HEK293T (cell line): Measurements from ENCODE around the gene SMIM34.
"Not testable (repeated sequence)": the region's sequence is repeated elsewhere in the genome, so short reads cannot be mapped to it uniquely, and the experiment has no call there.

Experiments used
- CTCF ChIA-PET: fragments of 350-600 bp; formaldehyde crosslinking; extraction: SDS; loops from one replicate; lab custom pipeline; 2021; ENCODE audit warnings: antibody characterized with exemption, inconsistent platforms; lab: Yijun Ruan, JAX
- POLR2A ChIA-PET: fragments of 350-600 bp; formaldehyde crosslinking; extraction: SDS; loops from one replicate; lab custom pipeline; 2020; ENCODE audit warnings: antibody characterized with exemption, inconsistent platforms; lab: Yijun Ruan, JAX
- DNase-seq: peaks from one replicate; pipeline ENCODE4 v3.0.0; 2012; ENCODE audit warnings: mixed read lengths; ENCODE audit errors: extremely low spot score

Gene SMIM34, protein sequence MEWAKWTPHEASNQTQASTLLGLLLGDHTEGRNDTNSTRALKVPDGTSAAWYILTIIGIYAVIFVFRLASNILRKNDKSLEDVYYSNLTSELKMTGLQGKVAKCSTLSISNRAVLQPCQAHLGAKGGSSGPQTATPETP

DNA sequence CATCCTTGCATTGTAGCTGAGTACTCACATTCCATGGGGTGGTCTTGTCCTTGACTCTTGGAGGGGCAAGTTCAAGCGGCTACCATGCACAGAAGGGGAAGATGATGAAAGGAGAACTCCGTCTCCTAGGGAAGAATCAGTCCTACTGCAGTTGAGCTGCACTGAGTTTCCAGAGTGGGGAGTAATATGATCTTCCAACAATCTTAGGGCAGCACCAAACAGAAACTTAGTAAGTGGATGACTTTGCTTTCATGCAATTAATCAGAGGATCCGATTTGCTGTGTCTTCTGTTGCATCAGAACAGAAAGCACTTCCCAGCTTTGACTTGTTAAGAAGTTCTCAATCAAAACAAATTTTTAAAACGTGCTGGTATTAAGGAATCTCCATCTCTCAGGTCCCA is at the start of gene SMIM34:
Gene SMIM34 (minus strand): TSS at position 147 of the 400 bp plus-strand sequence. CDS start 112 bp downstream, at position 35.
- POLR2A ChIA-PET, DNase-seq, CTCF ChIA-PET: not testable (repeated sequence)

DNA sequence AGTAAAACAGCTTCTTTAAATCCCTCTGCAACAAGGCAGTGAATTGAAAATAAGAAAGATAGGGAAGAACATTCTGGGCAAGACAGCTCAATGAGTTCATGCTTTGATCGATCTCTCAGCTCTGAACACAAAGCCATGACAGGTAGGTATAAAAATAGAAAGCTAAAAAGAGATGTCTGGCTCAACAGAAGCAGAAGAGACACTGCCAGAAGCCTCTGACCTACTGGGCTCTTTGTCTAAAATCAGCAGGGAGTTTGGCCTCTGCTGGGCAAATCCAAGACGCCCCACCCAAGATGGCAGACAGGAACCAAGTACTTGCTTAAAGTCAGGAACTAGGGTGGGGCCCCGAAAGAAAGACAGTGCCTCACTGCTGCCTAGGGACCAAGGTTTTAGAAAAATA is 43.6 kb upstream of the SMIM34 start:
- POLR2A ChIA-PET, CTCF ChIA-PET, DNase-seq: not testable (repeated sequence)

DNA sequence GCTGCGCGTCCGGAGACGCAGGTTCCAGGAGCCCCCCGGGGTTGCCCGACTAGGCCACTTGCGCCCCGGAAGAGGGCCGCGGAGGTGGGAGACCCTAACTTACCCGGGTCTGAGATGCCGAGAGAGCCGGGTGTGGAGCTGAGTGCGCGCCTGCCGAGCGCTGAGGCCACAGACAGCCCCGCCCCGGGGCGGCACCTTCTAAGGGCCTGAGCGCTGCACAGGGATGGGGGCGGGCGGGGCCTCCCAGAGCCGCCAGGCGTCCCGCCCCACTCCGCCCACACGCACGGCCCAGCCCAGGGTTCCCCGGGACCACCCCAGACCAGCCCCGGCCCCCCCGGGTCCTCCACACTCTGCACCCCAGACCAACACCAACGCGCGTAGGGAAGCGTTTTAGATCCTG is 35.7 kb upstream of the SMIM34 start:
- POLR2A ChIA-PET, CTCF ChIA-PET, DNase-seq: not testable (repeated sequence)

DNA sequence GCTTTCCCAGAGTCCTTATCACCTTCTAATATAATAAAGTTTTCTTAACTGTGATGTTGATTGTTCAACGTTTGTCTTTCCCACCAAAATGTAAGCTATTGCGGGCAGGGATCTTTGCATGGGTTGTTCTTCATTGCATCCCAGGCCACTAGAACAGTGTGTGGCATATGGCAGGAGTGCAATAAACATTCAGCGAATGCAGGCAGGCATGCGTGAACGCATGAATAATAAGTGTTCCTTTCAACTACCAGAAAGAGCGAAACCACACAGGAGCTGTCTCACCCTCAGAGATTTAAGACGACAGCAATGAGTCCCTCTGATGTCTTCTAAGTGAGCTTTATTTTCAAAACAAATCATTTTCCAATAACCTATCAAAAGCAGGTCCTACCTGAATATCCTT is 34.5 kb upstream of the SMIM34 start:
- CTCF ChIA-PET, POLR2A ChIA-PET, DNase-seq: not testable (repeated sequence)

DNA sequence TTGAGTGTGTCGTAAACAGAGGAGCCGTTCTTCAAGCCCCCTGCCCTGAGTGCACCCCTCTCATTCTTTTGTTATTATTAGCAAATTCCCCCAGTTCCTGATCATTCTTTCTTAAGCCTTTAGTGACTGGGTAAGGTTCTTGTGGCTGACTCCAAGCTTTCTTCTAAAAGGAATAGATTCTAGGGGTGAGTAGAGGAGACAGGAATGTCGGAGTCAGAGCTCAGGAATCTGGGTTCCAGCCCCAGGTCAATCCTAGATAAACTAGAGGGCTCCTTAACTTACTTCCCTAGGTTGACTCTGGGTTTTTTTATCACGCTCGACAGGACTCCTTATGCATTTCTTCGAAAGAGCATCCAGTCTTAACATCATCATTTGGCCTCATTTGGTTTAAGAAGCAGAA is 32.4 kb upstream of the SMIM34 start:
- POLR2A ChIA-PET, CTCF ChIA-PET, DNase-seq: not testable (repeated sequence)

DNA sequence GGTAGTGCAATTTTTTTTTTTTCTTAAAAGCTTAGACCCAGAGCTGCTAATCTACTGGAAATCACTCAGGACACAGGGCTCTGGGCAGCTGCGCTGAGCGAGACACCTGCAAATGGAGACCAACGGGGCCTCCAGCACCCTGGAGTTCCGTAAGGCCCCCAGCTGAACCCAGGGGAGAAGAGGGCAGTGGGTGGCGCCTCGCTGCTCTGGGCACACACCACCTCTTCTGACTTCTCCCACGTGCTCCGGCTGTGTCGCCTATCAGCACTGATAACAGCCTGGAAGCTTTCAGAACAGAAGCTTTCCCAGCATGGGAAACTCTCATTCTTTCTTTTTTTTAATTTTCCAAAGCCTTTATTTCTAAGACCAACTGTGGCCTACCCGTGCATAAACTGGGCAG is 31.9 kb upstream of the SMIM34 start:
- POLR2A ChIA-PET, CTCF ChIA-PET, DNase-seq: not testable (repeated sequence)

DNA sequence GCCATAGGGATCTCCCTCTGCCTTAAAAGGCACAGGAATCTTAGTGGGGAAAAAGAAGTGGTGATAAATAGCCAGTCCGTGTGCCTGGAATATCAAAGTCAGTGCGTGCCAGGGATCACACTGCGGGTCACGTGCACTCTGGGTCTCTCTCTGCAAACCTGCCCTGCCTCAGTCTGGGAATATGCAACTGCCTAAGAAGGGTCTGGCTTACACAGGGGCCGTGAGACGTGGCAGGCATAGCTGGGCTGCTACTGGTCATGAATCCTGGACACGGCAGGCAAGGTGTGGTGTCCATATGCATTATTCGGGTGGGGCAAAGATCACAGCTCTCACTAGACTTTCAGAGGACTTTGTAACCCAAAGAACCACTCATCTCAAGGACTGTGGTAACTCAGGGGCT is 23.3 kb upstream of the SMIM34 start:
- DNase-seq, CTCF ChIA-PET, POLR2A ChIA-PET: not testable (repeated sequence)

DNA sequence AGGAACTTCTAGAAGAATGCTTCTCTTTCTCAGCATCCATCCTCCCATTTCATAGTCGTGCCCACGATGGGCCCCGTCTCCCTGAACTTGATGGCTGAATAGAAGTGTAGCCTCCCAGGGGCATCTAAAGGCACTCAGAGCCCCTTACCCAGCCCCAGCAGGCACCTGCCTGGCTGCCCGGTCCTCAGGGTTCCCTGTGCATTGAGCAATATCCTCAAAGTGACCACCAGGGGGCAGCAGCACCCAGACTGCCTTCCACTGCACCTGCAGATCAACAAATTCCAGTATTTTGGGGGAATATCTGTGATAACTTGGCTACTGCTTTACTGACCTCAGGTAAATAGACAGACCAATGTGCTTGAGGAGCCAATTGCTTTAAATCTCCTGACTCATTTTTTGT is 19.7 kb upstream of the SMIM34 start:
- POLR2A ChIA-PET, DNase-seq, CTCF ChIA-PET: not testable (repeated sequence)

DNA sequence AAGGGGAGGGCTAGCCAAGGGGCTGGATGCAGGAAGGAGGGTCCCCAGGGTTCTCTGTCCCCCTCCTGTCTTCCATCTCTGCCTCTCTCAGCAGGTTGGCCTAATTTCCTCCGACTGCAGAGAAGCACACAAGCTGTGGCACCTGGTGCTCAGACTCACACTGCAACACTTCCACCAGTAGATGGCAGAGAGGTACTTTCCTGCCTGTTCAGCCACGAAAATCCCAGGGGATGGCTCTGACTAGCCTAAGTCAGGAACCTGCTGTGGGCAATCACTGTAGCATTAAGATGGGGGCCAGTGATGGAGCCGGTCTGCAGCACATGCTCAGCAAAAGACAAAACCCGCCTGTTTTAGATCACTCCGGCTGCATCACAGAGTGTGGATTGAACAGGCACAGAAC is 6.0 kb upstream of the SMIM34 start:
- CTCF ChIA-PET, DNase-seq, POLR2A ChIA-PET: not testable (repeated sequence)

DNA sequence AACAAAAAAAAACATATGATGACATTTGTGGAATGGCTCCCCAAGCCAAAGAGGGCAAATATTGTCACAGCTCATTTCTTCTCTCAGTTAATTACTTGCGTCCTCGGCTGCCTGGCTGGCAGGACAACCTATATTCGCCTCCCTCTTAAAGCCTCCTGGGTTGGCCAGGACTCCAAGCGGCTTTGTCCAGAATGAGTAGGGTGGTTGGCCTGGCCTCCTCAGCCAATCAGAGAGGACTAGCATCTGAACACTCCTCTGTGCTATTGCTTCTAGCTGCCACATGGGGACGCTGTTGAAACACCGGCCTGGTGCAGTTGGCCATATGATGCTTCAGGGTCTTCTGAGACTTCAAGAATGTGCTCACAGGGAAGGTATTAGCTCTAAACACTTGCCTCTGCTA is 4.7 kb upstream of the SMIM34 start:
- POLR2A ChIA-PET, CTCF ChIA-PET, DNase-seq: not testable (repeated sequence)

DNA sequence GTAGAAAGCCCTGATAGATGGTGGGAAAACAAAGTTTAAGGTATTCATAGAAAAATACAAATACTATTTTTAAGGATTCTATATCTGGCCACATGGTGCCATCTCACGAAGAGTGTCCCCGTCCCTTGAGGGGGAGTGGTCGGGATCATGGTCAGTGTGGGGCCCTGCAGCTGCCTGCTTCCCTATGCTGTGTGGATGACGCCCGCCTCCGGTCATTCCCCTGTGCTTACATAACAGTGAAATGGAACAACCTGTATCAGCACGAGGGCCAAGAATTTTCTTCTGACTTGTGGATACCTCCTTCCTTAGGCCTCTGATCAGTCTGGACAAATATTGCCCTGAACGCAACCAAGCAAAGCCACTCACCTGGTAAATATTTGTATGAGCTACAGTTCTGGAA is 3.6 kb upstream of the SMIM34 start:
- POLR2A ChIA-PET, DNase-seq, CTCF ChIA-PET: not testable (repeated sequence)

DNA sequence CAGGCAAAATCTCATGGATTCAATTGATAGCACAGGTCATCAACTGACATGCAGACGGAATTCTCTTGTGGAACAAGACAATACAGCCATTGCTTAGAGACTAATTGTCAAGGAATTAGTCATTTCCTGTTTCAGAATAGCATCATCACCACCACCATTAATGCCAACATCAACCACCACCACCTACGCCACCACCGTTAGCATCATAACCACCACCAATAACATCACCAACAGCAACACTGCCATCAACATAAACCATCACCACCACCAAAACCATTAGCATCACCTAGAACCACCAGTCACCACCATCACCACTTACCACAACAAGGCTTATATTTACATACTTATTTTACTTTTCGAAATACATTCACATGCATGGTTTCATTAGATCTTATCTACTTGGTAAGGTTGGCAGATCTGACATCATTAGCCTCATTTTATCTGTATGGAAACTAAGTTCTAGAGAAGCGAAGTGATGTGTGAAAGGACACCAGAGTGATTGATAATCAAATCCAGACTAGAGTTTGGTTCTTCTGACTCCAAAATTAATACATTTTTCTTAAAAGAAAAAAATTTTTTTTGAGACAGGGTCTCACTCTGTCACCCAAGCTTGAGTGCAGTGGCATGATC is 6.2 kb downstream of the SMIM34 start:
- POLR2A ChIA-PET, CTCF ChIA-PET: not testable (repeated sequence)

DNA sequence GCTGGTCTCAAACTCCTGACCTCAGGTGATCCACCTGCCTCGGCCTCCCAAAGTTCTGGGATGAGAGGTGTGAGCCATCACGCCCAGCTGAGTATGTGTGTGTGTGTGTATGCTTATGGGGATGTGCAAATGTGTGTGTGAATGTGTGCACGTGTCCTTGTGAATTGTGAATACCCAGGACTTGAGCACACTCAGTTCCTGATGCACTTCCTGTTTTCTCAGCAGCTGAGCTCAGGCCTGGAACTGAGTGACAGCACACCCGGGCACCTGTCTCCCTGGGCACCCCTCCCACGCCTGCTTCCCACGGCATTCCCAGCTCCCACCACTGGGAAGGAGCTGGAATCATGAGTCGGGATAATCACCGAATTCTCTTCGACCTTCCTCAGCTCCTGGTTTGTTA is 16.5 kb downstream of the SMIM34 start:
- POLR2A ChIA-PET, CTCF ChIA-PET: not testable (repeated sequence)

More for the DNA sequence above, 6.2 kb downstream of the SMIM34 start:
- not testable (repeated sequence) for DNase-seq

DNA sequence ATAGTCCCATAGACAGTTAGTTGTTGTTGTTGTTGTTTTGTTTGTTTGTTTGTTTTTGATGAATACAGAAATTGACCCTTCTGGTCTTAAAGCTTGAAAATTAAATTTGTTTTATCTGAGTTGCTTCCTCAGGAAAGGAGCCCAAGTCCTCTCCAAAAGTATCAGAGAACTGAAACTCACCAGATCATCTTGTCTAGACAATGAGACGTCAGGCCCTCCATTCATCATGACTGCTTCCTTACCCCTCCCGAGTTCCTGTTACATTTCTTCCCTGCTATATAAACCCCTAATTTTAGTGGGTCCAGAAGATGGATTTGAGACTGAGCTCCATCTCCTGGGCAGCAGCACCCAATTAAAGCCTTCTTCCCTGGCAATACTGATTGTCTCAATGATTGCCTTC is 17.1 kb downstream of the SMIM34 start:
- DNase-seq, POLR2A ChIA-PET, CTCF ChIA-PET: not testable (repeated sequence)

More for the DNA sequence above, 16.5 kb downstream of the SMIM34 start:
- DNase-seq = not testable (repeated sequence)

DNA sequence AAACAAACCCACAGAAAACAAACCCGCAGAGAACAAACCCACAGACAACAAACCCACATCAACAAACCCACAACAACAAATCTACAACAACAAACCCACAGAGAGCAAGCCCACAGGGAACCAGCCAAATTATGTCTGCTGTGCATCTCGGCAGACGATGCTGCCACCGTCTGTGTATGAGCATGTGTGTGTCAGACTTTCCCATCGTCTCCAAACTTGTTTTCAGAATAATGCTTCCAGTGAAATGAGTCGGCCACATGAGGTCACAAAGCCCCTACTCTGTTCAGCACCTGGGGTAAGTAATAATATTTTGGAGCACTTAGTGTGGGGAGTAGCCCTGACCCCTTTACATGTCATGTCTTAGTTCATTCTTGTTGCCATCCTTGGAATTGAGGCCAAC is 17.6 kb downstream of the SMIM34 start:
- DNase-seq, CTCF ChIA-PET, POLR2A ChIA-PET: not testable (repeated sequence)

DNA sequence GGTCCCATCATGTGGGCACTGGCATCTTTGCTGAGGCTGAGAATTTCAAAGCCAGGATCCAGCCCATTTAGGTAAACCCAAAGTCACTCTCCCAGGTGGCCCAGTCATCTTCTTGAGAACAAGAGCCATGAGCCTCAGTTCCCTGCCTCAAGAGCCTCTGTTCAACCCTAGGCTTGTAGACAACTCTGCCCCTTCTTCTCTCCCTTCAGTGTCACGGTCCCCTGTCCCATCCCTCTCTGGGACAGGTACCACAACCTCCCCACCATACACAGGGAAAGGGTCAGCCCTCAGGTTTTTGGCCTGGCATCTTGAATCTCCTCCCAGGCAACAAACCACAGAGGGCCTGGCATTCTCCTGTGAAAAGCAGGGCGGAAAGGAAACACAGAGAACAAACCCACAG is 18.1 kb downstream of the SMIM34 start:
- CTCF ChIA-PET, DNase-seq, POLR2A ChIA-PET: not testable (repeated sequence)

DNA sequence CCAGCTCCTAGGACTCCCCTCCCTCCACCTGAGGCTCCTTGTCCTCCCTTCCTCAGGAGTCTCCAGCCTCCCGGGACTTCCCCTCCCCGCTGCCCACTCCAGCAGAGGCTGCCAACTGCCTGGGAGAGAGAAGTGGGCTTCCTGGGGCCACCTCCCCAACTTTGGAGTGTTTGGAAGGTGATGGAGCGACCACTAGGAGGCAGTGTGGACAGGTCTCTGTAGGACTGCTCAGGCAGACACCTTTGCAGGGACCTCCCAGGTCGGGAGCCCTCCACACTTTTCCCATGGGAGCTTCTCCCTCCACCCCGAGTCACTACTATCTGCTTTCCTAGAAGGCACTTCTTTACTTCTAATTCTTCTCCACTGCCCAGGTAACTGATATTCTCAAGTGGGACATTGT is 19.0 kb downstream of the SMIM34 start:
- CTCF ChIA-PET, POLR2A ChIA-PET, DNase-seq: not testable (repeated sequence)

DNA sequence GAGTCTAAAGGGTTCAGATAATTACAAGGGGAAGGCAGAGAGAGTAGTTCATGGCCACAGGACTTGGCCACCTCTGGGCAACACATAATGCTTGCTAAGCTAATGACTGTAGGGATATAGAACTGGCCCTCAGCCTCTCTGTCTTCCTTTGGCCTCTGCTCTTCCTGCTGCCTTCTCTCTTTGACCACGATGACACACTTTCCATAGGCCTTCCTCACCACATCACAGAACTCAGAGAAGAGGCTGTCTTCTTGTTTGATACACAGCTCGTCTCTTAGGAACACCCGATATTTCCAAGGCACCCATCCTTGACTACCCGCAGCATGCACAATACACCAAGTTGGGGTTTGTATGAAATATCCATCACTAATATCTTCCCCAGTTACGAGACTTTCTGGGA is 23.2 kb downstream of the SMIM34 start:
- DNase-seq, POLR2A ChIA-PET, CTCF ChIA-PET: not testable (repeated sequence)

DNA sequence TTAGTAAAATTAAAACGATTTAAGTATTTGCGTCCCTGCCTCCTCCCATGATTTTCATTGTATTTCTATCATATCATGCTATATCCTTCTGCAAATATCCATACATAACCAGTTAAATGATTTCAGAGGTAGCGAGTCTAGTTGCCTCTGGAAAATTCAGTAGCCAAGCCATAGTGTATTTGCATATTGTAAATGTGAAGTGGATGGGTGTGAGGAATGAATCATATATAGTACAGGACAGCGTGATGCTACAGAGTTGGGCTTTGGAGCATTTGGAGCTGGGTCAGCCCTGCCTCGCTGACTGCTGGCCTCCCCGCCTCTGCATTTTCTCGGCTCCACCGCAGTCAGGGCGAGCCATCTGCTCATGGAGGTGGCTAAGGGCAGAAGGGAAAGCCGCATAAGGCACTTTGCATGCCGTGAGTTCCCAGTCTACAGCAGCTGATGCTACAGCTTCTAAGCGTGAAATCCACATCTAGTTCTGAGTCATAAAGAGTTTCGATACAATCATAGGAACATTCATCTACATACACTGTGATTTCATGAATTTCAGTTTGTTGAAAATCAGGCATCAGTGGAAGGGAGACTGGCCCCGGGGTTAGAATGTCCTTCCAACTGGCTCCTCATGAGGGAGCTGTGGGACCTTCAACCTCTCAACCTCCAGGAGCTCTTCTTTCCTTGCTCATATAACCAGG is 39.9 kb downstream of the SMIM34 start:
- CTCF ChIA-PET, DNase-seq, POLR2A ChIA-PET: not testable (repeated sequence)
